K562 (cell line): ENCODE measurements around the gene RHOBTB3. TPM values are rescaled to one million over a fixed set of nuclear protein-coding genes. Genes with fewer than 3 reads are reported as not detected.
A peak's percentile ranks its signal among the peaks of the same experiment; 100 is the strongest.

Experiments
- ATAC-seq: fragments of 200-7000 bp; cut with Tn5 transposase; 3 replicates; pipeline ENCODE4 v1.9.1; 2020; ENCODE audit warnings: moderate library complexity
- BruUV-seq: library from RNA; stranded (reverse); fragments of 400-500 nt; replicated peaks from 2 replicates; lab custom pipeline; 2021; lab: Mats Ljungman, UMichigan
- CTCF ChIA-PET: fragments of 300-600 bp; formaldehyde crosslinking; extraction: SDS; loops from one replicate; lab custom pipeline; 2021; ENCODE audit warnings: low intra/inter-chr PET ratio; lab: Yijun Ruan, JAX
- POLR2A ChIA-PET: fragments of 300-600, 350-650 bp; sonication (Branson Sonifier 250); formaldehyde crosslinking; extraction: SDS; loops from one replicate; lab custom pipeline; 2021; ENCODE audit warnings: antibody characterized with exemption, inconsistent platforms; lab: Yijun Ruan, JAX
- DNase-seq, 4 experiments: peaks; one replicate each; pipeline versions ENCODE4 v3.0.0 to v3.0.0-alpha.2; 2011 to 2018; ENCODE audit warnings: low spot score in 3 of 4, mixed read lengths in 3 of 4; ENCODE audit errors: extremely low read depth in 1 of 4
- FAIRE-seq: peaks from 2 replicates; lab custom pipeline; 2011; peaks lifted over from hg19 to GRCh38; lab: Jason Lieb, UNC
- H2AFZ ChIP-seq: 2 replicates; pipeline ENCODE4 v1.6.0; 2011; ENCODE audit warnings: low read depth, low read length, control low read depth, inconsistent platforms
- H3K27ac ChIP-seq: fragments of 200-600 bp; 3 replicates; pipeline ENCODE4 v1.8.0; 2011; ENCODE audit warnings: low read depth, mild to moderate bottlenecking, control low read depth, inconsistent platforms, low read length, moderate library complexity, mixed read lengths; ENCODE audit errors: extremely low read depth
- H3K27me3 ChIP-seq, 2 experiments: fragments of 300-600 bp in 1 of 2; 2 replicates in 1 of 2; 3 replicates in 1 of 2; pipeline versions ENCODE4 v1.6.0 to v1.8.0; 2011; ENCODE audit warnings: inconsistent platforms in 2 of 2, low read length in 2 of 2, mild to moderate bottlenecking in 1 of 2, mixed read lengths in 1 of 2, moderate library complexity in 1 of 2; ENCODE audit not compliant: control insufficient read depth in 2 of 2, insufficient read depth in 2 of 2
- H3K36me3 ChIP-seq: fragments of 300-600 bp; 3 replicates; pipeline ENCODE4 v1.8.0; 2011; ENCODE audit warnings: mild to moderate bottlenecking, low read length, inconsistent platforms; ENCODE audit not compliant: control insufficient read depth, insufficient read depth
- H3K4me1 ChIP-seq, 2 experiments: fragments of 200-600 bp in 1 of 2; replicated peaks in 1 of 2; 2 replicates in 1 of 2; 3 replicates in 1 of 2; pipeline versions ENCODE4 v1.5.1 to v1.8.0; 2011; ENCODE audit warnings: inconsistent platforms in 2 of 2, low read length in 2 of 2, mild to moderate bottlenecking in 1 of 2, mixed read lengths in 1 of 2, moderate library complexity in 1 of 2; ENCODE audit not compliant: control insufficient read depth in 2 of 2, insufficient read depth in 2 of 2
- H3K4me2 ChIP-seq: 2 replicates; pipeline ENCODE4 v1.6.1; 2011; ENCODE audit warnings: low read length, control low read depth, inconsistent platforms, mixed read lengths; ENCODE audit not compliant: insufficient read depth
- H3K4me3 ChIP-seq: fragments of 200-600 bp; sonication (generic), shearing (Covaris generic); 2 replicates; pipeline ENCODE4 v1.5.1; 2016; ENCODE audit warnings: control low read depth, inconsistent platforms
- H3K79me2 ChIP-seq: fragments of 200-600 bp; 3 replicates; pipeline ENCODE4 v1.8.0; 2011; ENCODE audit warnings: low read length, inconsistent platforms; ENCODE audit not compliant: control insufficient read depth, insufficient read depth
- H3K9ac ChIP-seq, 2 experiments: 2 replicates each; pipeline versions ENCODE4 v1.6.0 to v1.6.1; 2011; ENCODE audit warnings: low read depth in 2 of 2, low read length in 2 of 2, control low read depth in 1 of 2, inconsistent platforms in 1 of 2, mild to moderate bottlenecking in 1 of 2, mixed read lengths in 1 of 2; ENCODE audit not compliant: insufficient read depth in 1 of 2
- H3K9me1 ChIP-seq: one replicate; pipeline ENCODE4 v1.6.0; 2011; ENCODE audit warnings: inconsistent platforms, mild to moderate bottlenecking, low read length, moderate library complexity; ENCODE audit not compliant: control insufficient read depth, insufficient read depth
- H3K9me3 ChIP-seq: replicated peaks from 2 replicates; pipeline ENCODE4 v1.5.1; 2011; ENCODE audit warnings: low read depth, low read length, inconsistent platforms; ENCODE audit not compliant: control insufficient read depth, insufficient read depth
- H4K20me1 ChIP-seq: replicated peaks from 2 replicates; pipeline ENCODE4 v1.6.1; 2011; ENCODE audit warnings: low read length, inconsistent platforms, mixed read lengths; ENCODE audit not compliant: control insufficient read depth, insufficient read depth
- CTBP1 ChIP-seq: fragments of 450-650 bp; IDR thresholded peaks from 2 replicates; pipeline ENCODE4 v1.6.1; 2016; ENCODE audit warnings: borderline replicate concordance
- HNRNPH1 ChIP-seq: fragments of 200-400 bp; formaldehyde crosslinking; optimal IDR thresholded peaks from 2 replicates; pipeline ENCODE3; 2017; ENCODE audit warnings: low read depth, mild to moderate bottlenecking, low read length, moderate library complexity
- L3MBTL2 ChIP-seq: fragments of 450-650 bp; IDR thresholded peaks from 2 replicates; pipeline ENCODE4 v1.6.1; 2016; ENCODE audit warnings: mild to moderate bottlenecking, moderate library complexity
- NONO ChIP-seq, 2 experiments: fragments of 200-400 bp in 1 of 2; fragments of 450-650 bp in 1 of 2; formaldehyde crosslinking in 1 of 2; IDR thresholded peaks; 2 replicates each; pipeline ENCODE4 v1.6.1; 2017; ENCODE audit warnings: low read depth in 2 of 2, mild to moderate bottlenecking in 2 of 2, moderate library complexity in 2 of 2, low read length in 1 of 2
- PREB ChIP-seq: sonication (generic); formaldehyde crosslinking; IDR thresholded peaks from 2 replicates; pipeline ENCODE4 v1.8.1; 2023; ENCODE audit warnings: mild to moderate bottlenecking, missing genetic modification reagents
- RAD51 ChIP-seq: fragments of 450-650 bp; IDR thresholded peaks from 2 replicates; pipeline ENCODE4 v1.7.1; 2016; ENCODE audit warnings: low read depth, mild to moderate bottlenecking, borderline replicate concordance
- RBM14 ChIP-seq: fragments of 200-400 bp; formaldehyde crosslinking; IDR thresholded peaks from 2 replicates; pipeline ENCODE4 v1.6.1; 2018; ENCODE audit warnings: low read depth, mild to moderate bottlenecking, low read length, moderate library complexity, borderline replicate concordance; ENCODE audit not compliant: insufficient read depth
- ZKSCAN3 ChIP-seq: fragments of 250-450 bp; sonication (Bioruptor Pico); IDR thresholded peaks from 2 replicates; pipeline ENCODE4 v1.4.0; 2020
- ZNF143 ChIP-seq: sonication (generic); formaldehyde crosslinking; IDR thresholded peaks from 2 replicates; pipeline ENCODE4 v1.9.0; 2022; ENCODE audit warnings: mild to moderate bottlenecking, missing genetic modification reagents
- ZNF253 ChIP-seq: fragments of 250-450 bp; sonication (Bioruptor Pico); conservative IDR thresholded peaks from 2 replicates; pipeline ENCODE4 v1.6.1; 2021; ENCODE audit warnings: mild to moderate bottlenecking
- ZNF561 ChIP-seq: fragments of 450-650 bp; formaldehyde crosslinking; conservative IDR thresholded peaks from 2 replicates; pipeline ENCODE4 v1.4.0; 2020; ENCODE audit warnings: mild to moderate bottlenecking, moderate library complexity
- ZNF609 ChIP-seq: sonication (generic); formaldehyde crosslinking; IDR thresholded peaks from 2 replicates; pipeline ENCODE4 v1.8.1; 2023; ENCODE audit warnings: missing genetic modification reagents, mild to moderate bottlenecking, borderline replicate concordance
- WGBS: fragments of 100-300 bp; shearing (Covaris generic); methylation state at CpG from one replicate; pipeline ENCODE4 v1.1.6; 2016; ENCODE audit warnings: low coverage, mixed read lengths; ENCODE audit not compliant: insufficient coverage; ENCODE audit errors: missing lambda C conversion rate; 5-methylcytosine and 5-hydroxymethylcytosine counted together
- in situ Hi-C: fragments of 300-500 bp; cut with MboI; formaldehyde crosslinking; loops from 4 replicates; pipeline ENCODE4 v1.15.0; 2018; ENCODE audit warnings: inconsistent platforms, mixed read lengths
- intact Hi-C: fragments of 100-400 bp; cut with micrococcal nuclease; formaldehyde crosslinking; loops from 2 replicates; pipeline ENCODE4 v1.14.2; 2022
- polyA plus RNA-seq, 8 experiments: library from polyadenylated mRNA; depleted of rRNA in 4 of 8; stranded (reverse) in 5 of 8; unstranded in 3 of 8; fragments of >200 nt; fragmentation: Nextera tagmentation in 2 of 8; fragmentation: Illumina TruSeq in 1 of 8; extraction: Ambion mirVana in 2 of 8; extraction: Trizol in 1 of 8; gene quantifications; 2 replicates each; pipeline versions ENCODE4 v1.2.1 to v1.2.3, GENCODE V29; 2011 to 2014; ENCODE audit warnings: inconsistent platforms in 1 of 8, missing spikeins in 1 of 8
- total RNA-seq, 7 experiments: library from RNA; depleted of rRNA in 6 of 7; stranded (reverse); fragments of >200 nt in 6 of 7; fragmentation: Illumina TruSeq in 2 of 7; extraction: Trizol in 2 of 7; gene quantifications; 2 replicates each; pipeline versions ENCODE4 v1.2.1 to v1.2.3, GENCODE V29; 2011 to 2021; ENCODE audit warnings: low replicate concordance in 1 of 7
- TF ChIP-seq, protein P1 (sequence below): fragments of 450-650 bp; formaldehyde crosslinking; conservative IDR thresholded peaks from 2 replicates; pipeline ENCODE4 v1.4.0; 2022; ENCODE audit warnings: mild to moderate bottlenecking, missing genetic modification characterization

The RHOBTB3 gene
- total and polyA plus RNA-seq, 9 of the 15 experiments (the other 6 are each of a cell fraction or from before 2014, with no cell fraction given), result 39.7 to 143 (median 115) TPM

DNA sequence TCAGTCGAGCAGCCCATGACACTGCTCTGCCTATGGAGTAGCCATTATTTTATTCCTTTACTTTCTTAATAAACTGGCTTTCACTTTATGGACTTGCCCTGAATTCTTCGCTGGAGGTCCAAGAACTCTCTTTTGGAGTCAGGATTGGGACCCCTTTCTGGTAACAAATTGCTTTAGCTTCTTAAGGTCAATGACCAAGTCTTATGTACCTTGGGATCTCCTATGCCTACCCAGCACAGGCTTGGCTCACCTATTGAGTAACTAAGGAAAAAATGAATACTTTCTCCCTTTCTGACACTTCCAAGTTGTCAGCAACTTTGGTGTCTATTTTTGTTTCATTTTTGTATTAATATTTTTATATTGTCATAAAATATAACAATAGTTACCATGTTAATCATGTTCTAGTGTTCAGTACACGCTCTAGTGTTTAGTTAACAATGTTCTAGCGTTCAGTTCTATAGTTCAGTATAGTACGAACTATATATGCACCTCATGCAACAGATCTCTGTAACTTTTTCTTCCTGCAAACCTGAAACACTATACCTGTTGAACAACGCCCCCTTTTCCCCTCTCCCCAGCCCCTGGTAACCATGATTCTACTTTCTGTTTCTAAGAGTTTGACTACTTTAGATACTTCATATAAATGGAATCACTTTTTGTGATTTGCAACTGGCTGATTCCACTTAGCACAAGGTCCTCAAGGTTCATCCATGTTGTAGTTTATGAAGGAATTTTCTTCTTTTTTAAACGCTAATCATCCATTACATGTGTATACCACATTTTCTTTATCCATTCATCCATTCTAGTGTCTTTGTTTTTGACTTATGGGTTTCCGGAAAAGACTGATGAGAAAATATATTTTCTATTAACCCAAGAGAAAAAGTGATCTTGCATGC is 1.8 kb upstream of the RHOBTB3 start:
- Histone ChIP-seq H3K4me2 (peak overlapping the region; percentile 96), H3K4me1 (peaks cover 31 to 42% of the 10 kb centered on the region in 2 experiments), H3K36me3 (peaks cover 21% of the 10 kb centered on the region), H3K4me3 (peak overlapping the region; percentile 81), H2AFZ (no peak overlapping the region), H3K27me3 (no peaks in the 10 kb centered on the region; a peak in 1 of 5 replicates), H3K9me3 (no peaks in the 10 kb centered on the region), H3K9ac (peak overlapping the region in 1 of 2 experiments; percentile 92; a peak in 3 of 4 replicates), H3K27ac (peak overlapping the region; percentile 85), H3K79me2 (peaks cover 50% of the 10 kb centered on the region), H3K9me1 (no peaks in the 10 kb centered on the region), H4K20me1 (no peaks in the 10 kb centered on the region)
- peak in 1 of 4 experiments; percentile 66 for DNase-seq
- intact Hi-C loops (loop anchor here (1.0 to 10.0 kb wide), 6 partner anchors 17 to 205 kb away; partner anchors contain the start of genes ARSK and SKIC3), in situ Hi-C loops (loop anchor here (5.0 kb wide), 1 partner anchor 62 kb away; no protein-coding TSS in a partner anchor)
- no peak for FAIRE-seq
- 2% methylated on average over 7 of the region's 8 CpGs for WGBS
- BruUV-seq, result TSS peak; percentile 73
- ATAC-seq, result peak; percentile 51
- ChIA-PET CTCF (no interaction called here), POLR2A (interaction anchor here (0.6 to 3.8 kb wide), 8 partner anchors 8 to 259 kb away, joined by 3 to 50 read pairs (median 3); partner anchors contain the start of gene RFESD)
- TF ChIP-seq PREB (CRISPR knock-in tag) (no peak), HNRNPH1 (no peak), RAD51 (no peak), RBM14 (no peak), NONO (IDR thresholded peaks at IDR 0.05; ENCODE audit: low read depth in 2 of 2, low read length in 1 of 2) (peak; percentile 42 to 85; a peak in 3 of 4 replicates), ZNF561 (0 out of 2 replicates have a peak, but pooled peaks have one; percentile 1), L3MBTL2 (no peak), ZNF253 (peak; percentile 86), CTBP1 (no peak), ZNF609 (CRISPR knock-in tag) (no peak), ZKSCAN3 (no peak), ZNF143 (no peak)
- TF ChIP-seq, protein P1, sequence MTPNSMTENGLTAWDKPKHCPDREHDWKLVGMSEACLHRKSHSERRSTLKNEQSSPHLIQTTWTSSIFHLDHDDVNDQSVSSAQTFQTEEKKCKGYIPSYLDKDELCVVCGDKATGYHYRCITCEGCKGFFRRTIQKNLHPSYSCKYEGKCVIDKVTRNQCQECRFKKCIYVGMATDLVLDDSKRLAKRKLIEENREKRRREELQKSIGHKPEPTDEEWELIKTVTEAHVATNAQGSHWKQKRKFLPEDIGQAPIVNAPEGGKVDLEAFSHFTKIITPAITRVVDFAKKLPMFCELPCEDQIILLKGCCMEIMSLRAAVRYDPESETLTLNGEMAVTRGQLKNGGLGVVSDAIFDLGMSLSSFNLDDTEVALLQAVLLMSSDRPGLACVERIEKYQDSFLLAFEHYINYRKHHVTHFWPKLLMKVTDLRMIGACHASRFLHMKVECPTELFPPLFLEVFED, result peak; percentile 76
